ENCODE measurements around the gene SYT15B.
"Not testable (repeated sequence)": the region's sequence is repeated elsewhere in the genome, so short reads cannot be mapped to it uniquely, and the experiment has no call there.

Gene SYT15B

GRCh38 chr10:47725740-47726139 lies 37.7 kb downstream of the SYT15B start:
- not testable (repeated sequence) for DNase-seq (ENCODE audit: low spot score)

- not testable (repeated sequence) for DNase-seq (ENCODE audit: low spot score)
These were observed 38.3 kb downstream of the SYT15B start for GRCh38 chr10:47725047-47725446.

- DNase-seq (ENCODE audit: low spot score) = not testable (repeated sequence)
These were observed 39.3 kb downstream of the SYT15B start for GRCh38 chr10:47724119-47724518.

- DNase-seq (ENCODE audit: low spot score) = not testable (repeated sequence)
These were observed 40.0 kb downstream of the SYT15B start for GRCh38 chr10:47723362-47723761.

- not testable (repeated sequence) for DNase-seq (ENCODE audit: low spot score)
These were observed 46.2 kb downstream of the SYT15B start for GRCh38 chr10:47717011-47717769.

Data from kidney tubule cell (primary cell).